ENCODE results near the gene COL5A3. TPM values are rescaled to one million over a fixed set of nuclear protein-coding genes. Genes with fewer than 3 reads are reported as not detected.
A peak's percentile ranks its signal among the peaks of the same experiment; 100 is the strongest.

The COL5A3 gene
- total RNA-seq, 4 donors from 2014 or later: 9.8 to 30.8 (median 25.2) TPM

DNA sequence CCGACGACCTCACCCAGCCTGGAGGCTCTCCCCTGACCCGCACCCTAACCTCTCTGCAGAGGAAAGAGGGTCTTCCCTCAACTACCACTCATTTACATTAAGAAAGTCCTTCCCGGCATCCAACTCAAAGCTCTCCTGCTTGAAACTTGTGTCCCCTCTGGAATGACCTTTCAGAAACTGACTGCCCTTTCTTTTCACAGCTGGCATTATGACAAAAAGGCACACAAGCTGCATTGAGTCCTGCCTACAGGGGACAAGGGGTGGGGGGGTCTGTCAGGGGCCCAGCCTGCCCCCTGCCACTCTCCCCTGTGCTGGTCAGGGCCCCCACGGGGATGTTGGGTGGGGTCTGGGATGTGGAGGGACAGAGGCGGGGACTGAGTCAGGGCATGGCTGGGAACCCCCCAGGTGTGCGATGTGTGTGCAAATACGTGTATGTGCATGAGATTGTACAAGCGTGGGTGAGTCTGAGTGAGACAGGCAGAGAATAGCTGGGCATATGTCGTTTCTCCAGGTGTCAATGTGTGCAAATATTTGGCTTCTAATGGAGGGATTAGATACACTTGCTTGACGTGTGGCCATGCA, 2.0 kb downstream of the COL5A3 start:
- Histone ChIP-seq H3K9me3 (no peaks in the 10 kb centered on the region), H3K27ac (peak overlapping the region in 3 of 4 donors; percentile 76 to 83 (median 78)), H3K4me1 (peaks cover 0 to 75% (median 17%) of the 10 kb centered on the region in 3 donors), H3K4me3 (peak overlapping the region in 1 of 2 donors; percentile 62), H3K27me3 (peaks cover 100% of the 10 kb centered on the region), H3K36me3 (peaks cover 0 to 22% of the 10 kb centered on the region in 2 donors)
- 12 to 39% methylated on average over 3 to 7 of the region's 11 CpGs for WGBS, 2 donors (ENCODE audit: low coverage in 1 of 2)
- TF ChIP-seq EP300 (IDR thresholded peaks at IDR 0.05): no peak
- no peak for TF ChIP-seq POLR2AphosphoS5 (IDR thresholded peaks at IDR 0.05)
- TF ChIP-seq POLR2A (IDR thresholded peaks at IDR 0.05): no peak
- TF ChIP-seq, protein P1, sequence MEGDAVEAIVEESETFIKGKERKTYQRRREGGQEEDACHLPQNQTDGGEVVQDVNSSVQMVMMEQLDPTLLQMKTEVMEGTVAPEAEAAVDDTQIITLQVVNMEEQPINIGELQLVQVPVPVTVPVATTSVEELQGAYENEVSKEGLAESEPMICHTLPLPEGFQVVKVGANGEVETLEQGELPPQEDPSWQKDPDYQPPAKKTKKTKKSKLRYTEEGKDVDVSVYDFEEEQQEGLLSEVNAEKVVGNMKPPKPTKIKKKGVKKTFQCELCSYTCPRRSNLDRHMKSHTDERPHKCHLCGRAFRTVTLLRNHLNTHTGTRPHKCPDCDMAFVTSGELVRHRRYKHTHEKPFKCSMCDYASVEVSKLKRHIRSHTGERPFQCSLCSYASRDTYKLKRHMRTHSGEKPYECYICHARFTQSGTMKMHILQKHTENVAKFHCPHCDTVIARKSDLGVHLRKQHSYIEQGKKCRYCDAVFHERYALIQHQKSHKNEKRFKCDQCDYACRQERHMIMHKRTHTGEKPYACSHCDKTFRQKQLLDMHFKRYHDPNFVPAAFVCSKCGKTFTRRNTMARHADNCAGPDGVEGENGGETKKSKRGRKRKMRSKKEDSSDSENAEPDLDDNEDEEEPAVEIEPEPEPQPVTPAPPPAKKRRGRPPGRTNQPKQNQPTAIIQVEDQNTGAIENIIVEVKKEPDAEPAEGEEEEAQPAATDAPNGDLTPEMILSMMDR (IDR thresholded peaks at IDR 0.05): no peak
- no peak for ATAC-seq

GRCh38 chr19:10007371-10008183, 2.7 kb downstream of the COL5A3 start:
- H3K4me3 ChIP-seq: peak overlapping the region in 1 of 2 donors; percentile 62
- peak; percentile 7 for ATAC-seq
- peak overlapping the region; percentile 30 to 83 (median 77) for H3K27ac ChIP-seq
- peaks cover 99% of the 10 kb centered on the region for H3K27me3 ChIP-seq
- peaks cover 0 to 77% (median 17%) of the 10 kb centered on the region in 3 donors for H3K4me1 ChIP-seq
- H3K36me3 ChIP-seq: peaks cover 0 to 22% of the 10 kb centered on the region in 2 donors
- no peak for TF ChIP-seq POLR2AphosphoS5 (IDR thresholded peaks at IDR 0.05)
- no peak for TF ChIP-seq EP300 (IDR thresholded peaks at IDR 0.05)
- no peak for TF ChIP-seq POLR2A (IDR thresholded peaks at IDR 0.05)
- TF ChIP-seq, protein P1 (IDR thresholded peaks at IDR 0.05): no peak
- WGBS, 2 donors (ENCODE audit: low coverage in 1 of 2): 26 to 29% methylated on average over 3 to 12 of the region's 13 CpGs
- no peaks in the 10 kb centered on the region for H3K9me3 ChIP-seq

GRCh38 chr19:10006752-10007323, 3.5 kb downstream of the COL5A3 start:
- Histone ChIP-seq H3K27me3 (peaks cover 98% of the 10 kb centered on the region), H3K4me3 (peak overlapping the region in 1 of 2 donors; percentile 62), H3K27ac (peak overlapping the region; percentile 30 to 83 (median 77)), H3K9me3 (no peaks in the 10 kb centered on the region), H3K4me1 (peaks cover 0 to 85% (median 17%) of the 10 kb centered on the region in 3 donors), H3K36me3 (peaks cover 0 to 25% of the 10 kb centered on the region in 2 donors)
- TF ChIP-seq, protein P1 (IDR thresholded peaks at IDR 0.05): no peak
- no peak for TF ChIP-seq EP300 (IDR thresholded peaks at IDR 0.05)
- no peak for TF ChIP-seq POLR2A (IDR thresholded peaks at IDR 0.05)
- no peak for TF ChIP-seq POLR2AphosphoS5 (IDR thresholded peaks at IDR 0.05)
- no peak for ATAC-seq

DNA sequence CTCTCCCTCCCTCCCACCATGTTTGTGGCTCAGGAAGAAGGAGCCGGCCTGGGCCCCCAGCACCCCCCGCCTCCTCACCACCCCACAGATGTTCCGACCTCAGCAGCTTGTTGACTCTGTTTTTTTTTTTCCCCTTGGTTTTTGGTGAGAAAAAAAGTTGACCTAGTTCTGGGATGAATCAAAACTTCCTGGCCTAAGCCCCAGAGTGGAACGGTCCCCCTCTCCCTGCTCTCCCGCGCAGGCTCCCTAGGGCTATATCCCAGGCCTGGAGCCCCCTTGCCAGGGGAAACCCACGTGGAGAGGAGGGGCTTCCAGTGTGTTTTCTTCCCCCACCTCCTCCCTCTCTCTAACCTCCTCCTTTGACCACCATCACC, 4.0 kb downstream of the COL5A3 start:
- H3K36me3 ChIP-seq: peaks cover 0 to 30% of the 10 kb centered on the region in 2 donors
- no peak for ATAC-seq
- no peaks in the 10 kb centered on the region for H3K9me3 ChIP-seq
- 17% methylated on average over 7 of the region's 7 CpGs; no CpG with 5 or more reads in 1 of the 2 donors for WGBS, 2 donors (ENCODE audit: low coverage in 1 of 2)
- H3K4me3 ChIP-seq: peak overlapping the region in 1 of 2 donors; percentile 37
- H3K27me3 ChIP-seq: peaks cover 98% of the 10 kb centered on the region
- peaks cover 0 to 87% (median 17%) of the 10 kb centered on the region in 3 donors for H3K4me1 ChIP-seq
- TF ChIP-seq POLR2AphosphoS5 (IDR thresholded peaks at IDR 0.05) (no peak), EP300 (IDR thresholded peaks at IDR 0.05) (no peak), POLR2A (IDR thresholded peaks at IDR 0.05) (no peak)
- TF ChIP-seq, protein P1 (IDR thresholded peaks at IDR 0.05): no peak
- H3K27ac ChIP-seq: peak overlapping the region in 3 of 4 donors; percentile 76 to 83 (median 78)

Measured in gastroesophageal sphincter (tissue), 4 donors.